ENCODE results near the gene RRH.
"Not testable (repeated sequence)": the region's sequence is repeated elsewhere in the genome, so short reads cannot be mapped to it uniquely, and the experiment has no call there.

The RRH gene

DNA sequence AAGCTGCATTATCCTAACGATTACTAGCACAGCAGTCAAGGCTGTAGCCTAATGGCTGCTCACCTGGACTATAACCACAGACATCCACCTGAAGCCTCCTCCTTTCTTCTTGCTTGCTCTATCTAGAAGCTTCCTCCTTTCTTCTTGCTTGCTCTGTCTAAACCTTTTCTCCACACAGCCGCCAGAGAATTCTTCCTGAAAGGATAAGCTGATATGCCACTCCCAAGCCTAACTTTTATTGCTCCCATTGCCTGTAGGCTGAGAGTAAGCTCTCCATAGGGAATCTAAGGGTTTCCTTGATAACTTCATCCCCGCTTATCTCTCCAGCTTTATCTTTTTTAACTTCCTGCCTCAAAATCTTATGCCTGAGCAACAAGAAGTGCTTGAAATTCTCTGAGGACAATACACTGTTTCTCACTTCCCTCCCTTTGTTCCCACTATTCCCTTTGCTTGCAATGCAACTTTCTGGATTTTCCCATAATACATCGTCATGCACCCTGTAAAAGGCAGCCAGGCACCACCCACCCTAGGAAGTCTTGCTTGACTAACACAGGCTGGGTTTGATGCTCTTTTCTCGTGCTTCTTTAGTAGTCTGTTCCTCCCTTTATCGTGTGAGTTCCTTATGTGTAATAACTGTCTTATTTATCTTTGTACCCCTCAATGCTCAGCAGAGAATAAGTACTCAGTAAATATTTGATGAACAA, 18.8 kb downstream of the RRH start:
- no peak for DNase-seq

DNA sequence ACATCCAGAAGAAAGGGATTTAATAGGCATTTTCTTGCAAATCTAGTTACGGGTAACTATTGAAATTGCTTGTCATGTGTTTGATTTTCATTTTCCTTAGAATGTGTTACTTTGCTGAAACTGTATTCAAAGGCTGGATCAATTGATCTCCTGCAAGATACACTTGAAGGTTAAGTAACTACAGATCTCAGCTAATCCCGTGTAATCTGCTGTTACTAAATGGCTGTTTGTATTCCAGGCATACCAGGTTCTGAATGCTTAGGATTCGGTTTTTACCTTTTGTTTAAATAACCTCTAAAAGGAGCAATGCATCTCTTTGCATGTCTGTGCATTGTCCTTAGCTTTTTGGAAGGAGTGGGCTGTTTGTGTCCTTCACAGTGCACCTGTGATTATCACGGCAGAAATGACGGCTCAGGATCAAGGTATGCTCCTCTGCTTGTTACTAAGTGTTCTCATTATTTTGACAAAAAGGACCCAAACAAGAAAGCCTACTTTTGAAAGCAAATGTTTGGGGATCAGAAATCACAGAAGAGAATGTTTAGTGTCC, 20.2 kb downstream of the RRH start, which contains the start of gene LRIT3:
LRIT3 (plus strand) TSS at position 212 of the 547 bp plus-strand sequence; CDS start at position 307, 95 bp downstream.
- DNase-seq = no peak

DNA sequence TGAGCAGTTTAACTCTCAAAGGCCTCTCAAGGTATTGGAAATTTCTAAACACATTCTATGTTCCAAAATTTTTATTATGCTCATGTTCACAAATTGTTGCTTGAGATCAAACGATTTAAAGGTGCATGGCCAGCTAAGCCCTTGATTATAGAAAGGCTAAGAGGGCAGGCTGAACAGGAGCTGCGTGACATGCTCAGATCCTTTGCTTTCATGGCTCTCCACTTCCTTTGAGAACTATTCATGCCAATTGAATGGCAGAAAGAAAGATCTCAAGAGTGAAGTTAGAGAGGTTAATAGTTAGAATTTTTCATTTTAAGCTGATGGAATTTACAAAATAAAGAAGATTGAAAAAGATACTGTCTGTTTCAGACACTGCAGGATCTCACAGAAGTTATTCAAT, 20.7 kb downstream of the RRH start:
- no peak for DNase-seq

DNA sequence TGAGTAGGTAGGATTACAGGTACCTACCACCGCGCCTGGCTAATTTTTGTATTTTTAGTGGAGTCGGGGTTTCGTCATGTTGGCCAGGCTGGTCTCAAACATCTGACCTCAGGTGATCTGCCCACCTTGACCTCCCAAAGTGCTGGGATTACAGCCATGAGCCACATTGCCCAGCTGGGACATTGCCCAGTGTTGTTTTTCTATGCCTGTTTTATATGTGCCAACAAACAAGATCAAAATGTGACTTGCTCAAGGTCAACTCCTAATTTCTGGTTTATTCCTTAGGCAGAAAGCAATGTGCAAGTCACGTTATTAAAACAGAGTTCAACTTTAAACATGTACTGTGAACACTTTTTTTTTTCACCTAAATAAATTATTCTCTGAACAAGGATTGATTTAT, 22.8 kb downstream of the RRH start:
- no peak for DNase-seq

DNA sequence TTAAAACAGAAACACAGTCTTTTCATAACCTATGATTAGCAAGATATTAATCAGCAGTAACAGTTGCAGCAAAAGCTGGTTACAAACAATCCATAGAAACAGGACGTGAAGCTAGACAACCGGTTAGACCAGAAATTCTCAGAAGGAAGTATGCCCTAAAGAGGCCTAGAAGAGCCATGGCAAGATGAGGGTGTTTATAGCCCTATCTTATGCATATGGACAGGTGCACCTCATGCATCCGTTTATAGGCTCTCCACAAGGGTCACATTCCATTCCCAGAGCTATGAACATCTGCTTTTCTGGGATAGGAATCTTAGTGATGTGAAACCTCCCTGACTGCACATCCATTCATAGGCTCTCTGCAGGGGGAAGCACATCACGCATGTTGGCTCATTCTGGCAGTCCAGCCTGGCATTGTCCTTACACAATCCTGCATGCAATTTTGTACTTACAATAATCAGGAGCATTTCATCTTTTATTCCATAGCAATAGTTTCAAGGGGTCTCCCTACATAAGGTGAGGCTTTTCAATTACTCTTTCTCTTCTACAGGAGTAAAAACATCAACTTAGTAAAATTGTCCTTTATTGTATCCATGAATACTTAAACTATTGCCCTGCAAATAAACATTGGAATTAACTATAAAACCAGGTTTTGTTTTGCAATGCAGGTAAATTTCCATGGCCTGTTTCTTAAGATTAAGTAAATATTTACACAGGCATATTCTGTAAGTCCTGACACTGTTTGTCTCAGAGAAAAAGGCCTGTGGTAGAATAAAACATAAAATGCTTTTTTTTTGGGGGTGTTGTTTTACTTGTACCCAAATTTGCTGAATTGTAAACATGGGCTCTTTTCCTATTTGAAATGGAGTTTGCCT, 31.9 kb downstream of the RRH start:
- not testable (repeated sequence) for DNase-seq

DNA sequence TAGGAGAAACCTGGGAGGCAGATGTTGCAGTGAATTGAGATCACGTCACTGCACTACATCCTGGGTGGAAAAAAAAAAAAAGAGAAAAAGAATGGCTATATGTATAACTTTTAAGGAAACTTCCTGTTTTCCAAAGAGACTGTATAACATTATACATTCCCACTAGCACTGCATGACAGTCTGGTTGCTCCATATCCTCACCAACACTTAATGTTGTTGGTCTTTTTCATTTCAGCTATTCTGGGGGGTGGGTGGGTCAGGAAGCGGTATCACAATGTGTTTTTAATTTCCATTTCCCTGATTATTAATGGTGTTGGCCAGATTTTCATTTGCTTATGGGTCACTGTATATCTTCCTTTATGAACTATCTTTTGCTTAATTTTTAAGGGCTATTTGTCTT, 33.5 kb downstream of the RRH start:
- no peak for DNase-seq

DNA sequence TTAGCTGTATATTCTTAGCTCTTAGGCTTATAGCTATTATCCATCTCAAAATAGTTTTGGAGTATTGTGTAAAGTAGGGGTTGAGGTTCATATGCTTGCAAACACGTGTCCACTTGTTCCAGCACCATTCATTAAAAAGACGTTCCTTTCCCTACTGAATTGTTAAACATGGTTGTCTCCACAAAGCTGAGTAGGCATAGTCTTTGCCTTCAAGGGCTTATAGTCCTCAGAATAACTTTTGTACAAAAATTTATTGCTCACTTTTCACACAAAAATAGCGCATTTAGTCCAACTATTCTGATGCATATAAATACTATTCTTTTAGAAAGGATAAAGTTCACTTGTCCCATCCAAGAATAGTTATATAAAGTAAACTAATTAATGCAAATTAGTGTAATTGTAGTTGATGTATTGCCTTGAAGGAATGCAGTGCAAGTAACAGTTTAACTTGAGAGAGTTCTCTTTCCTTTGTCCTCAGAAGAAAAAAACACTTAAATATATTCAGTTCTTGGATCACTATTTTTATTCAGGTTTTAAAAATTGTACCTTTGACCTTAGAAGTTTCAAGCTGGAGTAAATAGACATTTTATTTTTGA, 34.2 kb downstream of the RRH start:
- DNase-seq = no peak

DNA sequence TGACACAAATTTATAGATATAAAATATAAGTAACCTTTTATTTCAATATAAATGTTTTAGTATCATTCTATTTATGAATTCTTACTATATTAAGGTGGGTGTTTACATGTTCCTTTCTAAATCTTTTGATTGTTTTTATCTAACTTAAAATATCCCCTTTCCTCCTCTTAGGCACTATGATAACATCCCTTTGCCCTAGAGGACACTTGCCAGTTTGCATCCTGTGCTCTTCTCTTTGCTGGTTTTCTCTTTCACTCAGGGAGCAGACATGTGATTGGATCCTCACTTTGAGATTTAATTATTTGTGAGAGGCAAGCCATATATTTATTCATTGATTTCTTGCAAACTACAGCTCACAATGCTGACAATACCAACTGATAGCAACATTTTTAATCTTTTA, 36.4 kb downstream of the RRH start:
- no peak for DNase-seq

DNA sequence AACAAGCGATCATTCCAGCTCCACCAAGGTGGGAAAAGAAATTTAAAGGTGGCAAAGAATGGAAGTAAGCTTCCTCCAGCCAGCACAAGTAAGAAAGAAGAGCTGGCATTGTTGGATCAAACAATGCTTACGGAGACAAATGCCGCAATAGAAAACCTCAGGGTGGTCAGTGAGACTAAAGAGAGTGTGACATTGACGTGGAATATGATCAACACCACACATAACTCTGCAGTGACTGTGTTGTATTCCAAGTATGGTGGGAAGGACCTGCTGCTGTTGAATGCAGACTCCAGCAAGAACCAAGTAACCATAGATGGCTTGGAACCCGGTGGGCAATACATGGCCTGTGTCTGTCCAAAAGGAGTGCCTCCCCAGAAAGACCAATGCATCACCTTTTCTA, 42.3 kb downstream of the RRH start:
- no peak for DNase-seq

DNA sequence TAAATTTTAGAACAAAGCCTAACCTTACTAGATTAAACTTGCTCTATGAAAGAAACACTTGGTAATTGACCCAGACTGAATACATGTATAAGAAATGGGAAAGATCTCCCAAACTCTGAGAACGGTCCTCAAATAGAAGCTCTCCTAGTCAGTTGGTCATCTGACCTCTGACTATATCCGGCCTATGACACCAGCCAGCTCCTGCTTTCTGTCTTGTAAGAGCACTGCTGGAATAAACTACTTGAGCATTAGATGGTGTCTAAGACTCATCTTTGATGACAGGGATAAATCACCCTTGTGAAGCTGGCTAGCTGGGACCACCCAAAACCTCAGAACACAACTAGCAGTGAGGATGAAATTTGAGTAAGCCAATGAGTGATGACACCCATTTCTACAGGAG, 44.3 kb downstream of the RRH start:
- no peak for DNase-seq

DNA sequence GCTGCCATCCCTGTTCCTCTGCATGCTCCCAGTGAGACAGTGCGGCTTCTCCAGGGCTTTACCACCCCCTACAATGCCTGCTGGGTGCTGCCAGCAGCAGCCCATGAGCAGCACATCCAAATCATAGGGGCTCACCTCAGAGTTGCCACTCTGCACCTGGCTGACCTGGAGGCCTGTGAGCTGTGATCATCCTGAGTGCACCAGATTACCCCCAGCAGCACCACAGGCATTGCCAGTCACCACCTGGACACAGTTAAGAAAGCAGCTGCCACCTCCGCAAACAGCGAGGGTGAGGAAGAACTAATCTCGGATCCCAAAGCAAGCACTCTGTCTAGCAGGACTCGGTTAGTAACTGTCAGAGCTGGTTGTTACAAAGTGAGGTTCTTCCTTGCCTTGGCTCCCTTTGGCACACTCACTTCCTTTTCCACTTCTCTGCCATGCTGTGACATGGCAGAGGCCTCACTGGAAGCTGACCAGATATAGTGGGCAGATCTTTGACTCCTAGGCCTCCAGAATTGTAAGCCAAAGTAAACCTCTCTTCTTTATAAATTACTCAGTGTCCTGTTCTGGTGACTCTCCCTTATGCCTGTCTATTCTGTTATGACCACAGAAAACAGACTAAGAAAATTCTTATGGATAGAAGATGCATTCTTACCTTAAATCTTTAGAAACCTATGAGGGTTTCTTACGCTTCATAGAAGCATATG, 45.3 kb downstream of the RRH start:
- DNase-seq = no peak

DNA sequence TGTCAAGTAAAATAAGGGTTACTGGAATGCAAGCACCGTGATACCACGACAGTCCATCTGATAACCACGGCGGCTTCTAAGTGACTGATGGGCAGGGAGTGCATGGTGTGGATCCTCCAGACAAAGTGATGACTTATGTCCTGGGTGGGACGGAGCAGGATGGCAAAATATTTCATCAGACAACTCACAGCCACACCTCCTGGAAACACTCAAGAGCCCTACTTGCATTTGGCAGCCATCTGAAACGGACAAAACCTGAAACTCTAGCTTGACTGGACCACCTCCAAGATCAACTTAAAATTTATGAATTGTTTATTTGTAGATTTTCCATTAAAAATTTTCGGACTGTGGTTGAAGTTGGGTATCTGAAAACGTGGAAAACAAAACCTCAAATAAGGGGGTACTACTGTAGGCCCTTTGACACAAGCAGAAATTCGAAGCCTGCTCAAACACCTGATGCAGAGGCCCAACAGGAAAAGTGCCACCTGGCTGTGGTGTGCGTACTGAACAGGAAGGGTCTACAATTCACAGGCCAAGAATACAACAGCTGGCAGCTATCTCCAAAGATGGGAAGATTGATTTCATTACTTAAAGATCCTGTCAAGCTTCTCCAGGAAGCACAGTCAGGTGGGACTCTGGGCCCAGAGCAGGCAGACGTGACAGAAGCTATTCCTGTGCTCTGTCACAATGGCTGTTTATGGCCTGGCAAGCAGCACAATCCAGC, 46.2 kb downstream of the RRH start:
- DNase-seq = no peak

DNA sequence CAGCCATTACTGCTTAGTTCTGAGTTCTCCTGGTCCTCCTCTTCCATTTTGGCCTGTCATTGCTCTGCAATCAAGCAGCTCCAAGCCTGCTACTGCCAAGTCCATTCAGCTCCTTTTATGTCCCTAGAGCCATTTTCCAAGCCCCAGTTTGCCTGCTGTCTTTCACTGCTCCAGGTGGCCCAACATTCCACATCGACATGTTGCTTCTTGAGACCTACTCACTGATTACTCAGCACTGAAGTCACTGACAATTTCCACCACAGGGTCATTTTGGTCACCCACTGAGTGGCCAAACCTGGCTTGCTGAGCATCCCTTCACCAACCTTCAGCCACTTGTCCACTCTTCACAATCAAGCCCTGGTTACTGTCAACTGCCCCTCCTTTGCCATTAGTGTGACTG, 47.3 kb downstream of the RRH start:
- no peak for DNase-seq

DNA sequence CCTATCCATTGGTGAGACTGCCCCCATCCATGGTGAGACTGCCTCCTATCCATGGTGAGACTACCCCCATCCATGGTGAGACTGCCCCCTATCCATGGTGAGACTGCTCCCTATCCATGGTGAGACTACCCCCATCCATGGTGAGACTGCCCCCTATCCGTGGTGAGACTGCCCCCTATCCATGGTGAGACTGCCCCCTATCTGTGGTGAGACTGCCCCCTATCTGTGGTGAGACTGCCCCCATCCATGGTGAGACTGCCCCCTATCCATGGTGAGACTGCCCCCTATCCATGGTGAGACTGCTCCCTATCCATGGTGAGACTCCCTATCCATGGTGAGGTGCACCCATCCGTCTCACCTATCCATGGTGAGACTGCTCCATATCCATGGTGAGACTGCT, 47.8 kb downstream of the RRH start:
- DNase-seq = not testable (repeated sequence)

DNA sequence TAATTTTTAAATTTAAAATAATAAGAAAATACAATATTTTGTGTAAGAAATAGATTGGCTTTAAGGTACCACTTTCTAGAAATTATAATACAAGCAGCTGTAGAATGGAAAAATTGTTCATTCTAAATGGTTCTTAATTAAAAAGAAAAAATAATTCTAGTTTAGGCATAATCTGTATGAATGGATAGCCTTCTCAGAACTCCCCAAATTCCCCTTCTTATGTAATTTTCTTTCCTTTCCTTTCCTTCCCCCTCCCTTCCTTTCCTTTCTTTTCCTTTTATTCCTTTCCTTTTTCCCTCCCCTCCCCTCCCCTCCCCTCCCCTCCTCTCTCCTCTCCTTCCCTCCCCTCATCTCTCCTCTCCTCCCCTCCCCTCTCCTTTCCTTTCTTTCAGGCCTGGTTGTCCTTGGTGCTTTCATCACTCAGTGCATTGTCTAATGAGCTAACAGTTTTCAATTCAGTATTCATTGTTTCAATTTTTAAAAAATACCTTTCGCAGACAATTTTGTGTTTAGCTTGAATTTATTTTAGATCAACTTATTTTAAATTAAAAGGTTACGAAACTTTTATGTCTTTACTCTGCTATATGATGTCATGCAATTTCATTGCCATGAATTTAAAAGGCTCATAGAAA, 49.0 kb downstream of the RRH start:
- DNase-seq = no peak

DNA sequence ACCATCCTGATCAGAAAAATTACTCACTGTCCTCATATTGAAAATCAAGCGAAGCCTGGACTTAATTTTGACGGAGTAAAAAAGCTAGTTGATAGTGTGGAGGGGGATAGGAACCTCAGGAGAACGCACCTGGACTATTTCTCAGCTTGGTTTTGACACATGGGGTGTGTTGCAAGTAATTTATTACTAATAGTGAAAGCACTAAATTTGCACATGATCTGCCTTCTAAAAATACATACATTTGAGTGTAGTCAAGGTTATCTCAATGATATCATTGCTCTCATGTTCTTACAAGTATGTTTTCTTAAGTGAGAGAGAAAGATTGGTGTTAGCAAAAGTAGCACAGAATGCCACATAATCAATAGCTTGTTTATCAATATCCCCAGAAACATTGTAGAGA, 49.6 kb downstream of the RRH start:
- DNase-seq = no peak

DNA sequence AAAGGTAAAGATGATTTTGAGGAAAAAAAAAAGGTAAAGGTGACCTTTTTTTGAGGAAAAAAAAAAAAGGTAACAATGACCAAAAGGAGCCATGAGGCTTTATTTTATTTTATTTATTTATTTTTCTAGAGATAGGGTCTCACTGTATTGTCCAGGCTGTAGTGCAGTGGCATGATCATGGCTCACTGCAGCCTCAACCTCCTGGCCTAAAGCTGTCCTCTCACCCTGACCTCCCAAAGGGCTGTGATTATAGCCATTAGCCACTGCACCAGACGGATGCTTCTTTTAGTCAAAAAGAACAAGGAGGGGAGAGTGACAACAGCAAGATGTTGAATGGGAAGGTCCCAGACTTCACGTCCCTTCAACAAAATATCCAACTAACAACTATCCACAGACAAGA, 50.6 kb downstream of the RRH start:
- no peak for DNase-seq

DNA sequence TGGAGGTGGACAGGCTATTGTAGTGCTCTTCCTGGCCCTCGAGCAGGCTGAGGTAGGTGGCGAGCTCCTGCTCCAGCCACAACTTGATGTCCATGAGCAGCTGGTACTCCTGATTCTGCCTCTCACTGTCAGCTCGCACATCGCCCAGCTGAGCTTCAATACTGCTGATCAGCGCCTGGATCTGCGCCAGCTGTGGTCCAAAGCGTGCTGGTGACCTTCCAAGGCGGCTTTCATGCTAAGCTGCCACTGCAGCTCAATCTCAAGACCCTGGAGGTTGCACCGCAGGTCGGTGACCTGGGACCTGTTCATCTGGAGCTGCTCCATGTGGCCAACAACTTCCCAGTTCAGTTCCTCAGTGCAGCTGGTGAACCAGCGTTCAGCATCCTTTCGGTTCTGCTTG, 51.3 kb downstream of the RRH start:
- DNase-seq = no peak

DNA sequence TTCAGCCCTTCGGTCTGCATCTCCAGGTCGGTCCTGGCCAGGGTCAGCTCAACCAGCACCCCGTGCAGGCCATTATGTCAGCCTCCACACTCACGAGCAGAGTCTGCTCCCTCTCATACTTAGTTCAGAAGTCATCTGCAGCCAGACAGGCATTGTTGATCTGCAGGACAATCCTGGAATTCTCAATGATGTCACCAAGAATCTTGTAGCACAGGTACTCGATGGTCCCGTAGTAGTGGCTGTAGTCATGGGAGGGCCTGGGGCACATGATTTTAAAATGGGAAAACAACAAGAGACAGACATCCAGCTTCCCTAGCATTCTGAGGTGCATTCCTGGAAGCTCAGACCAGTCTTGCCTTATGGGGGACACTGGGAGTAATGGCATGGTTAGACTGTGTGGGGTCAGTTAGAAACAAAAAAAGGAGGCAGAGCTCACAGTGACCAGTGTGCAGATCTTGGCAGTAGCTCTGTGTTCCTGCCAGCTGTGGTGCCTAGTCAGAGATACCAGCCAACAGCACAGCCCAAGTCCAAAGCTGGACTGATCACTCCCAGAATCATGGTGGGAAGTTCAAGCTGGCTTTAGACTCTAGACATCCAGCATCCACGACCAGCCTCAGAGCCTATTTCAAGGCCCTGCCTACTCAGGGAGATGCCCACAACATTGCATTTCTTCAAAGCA, 52.0 kb downstream of the RRH start:
- DNase-seq = no peak

DNA sequence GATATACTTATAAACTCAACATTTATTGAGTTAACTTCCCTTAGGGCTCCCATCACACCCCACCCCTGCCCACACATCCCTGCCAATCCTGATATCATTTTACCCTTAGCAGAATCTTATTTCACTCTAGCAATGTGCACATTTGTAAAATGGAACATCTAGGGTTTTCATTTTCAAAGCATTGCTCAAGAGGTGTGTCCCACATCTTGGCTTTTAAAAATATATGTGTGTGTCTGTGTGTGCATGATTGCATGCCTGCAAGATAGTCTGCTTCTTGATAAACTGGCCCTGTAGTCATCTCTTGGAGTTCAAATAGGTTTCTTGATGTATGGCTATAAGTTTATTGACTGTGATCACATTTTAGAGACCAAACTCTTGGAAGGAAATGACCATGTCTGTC, 58.5 kb downstream of the RRH start:
- DNase-seq = no peak

DNA sequence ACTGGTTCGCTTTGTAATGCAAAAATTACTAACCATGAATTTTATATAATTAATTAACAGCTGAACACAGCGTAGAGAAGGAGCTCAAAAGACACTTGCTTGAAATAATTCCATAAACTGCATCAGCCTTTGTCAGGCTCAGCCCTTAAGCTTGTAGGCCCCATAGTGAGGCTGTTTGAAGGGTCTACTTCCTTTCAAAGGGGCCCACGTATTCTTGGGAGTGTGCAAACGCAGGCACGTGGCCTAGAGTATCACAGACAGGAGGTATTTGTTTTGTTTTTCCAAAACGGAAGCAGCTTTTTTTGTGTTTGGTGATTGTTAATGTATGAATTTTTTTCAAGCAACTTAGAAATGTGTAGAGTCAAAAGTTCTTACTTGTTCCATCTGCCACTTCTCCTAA, 59.3 kb downstream of the RRH start:
- no peak for DNase-seq

Measured in NCI-H1092 (cell line).